Adrenal gland (tissue), 12 donors: ENCODE results near the gene ETV3. TPM values are rescaled to one million over a fixed set of nuclear protein-coding genes. Genes with fewer than 3 reads are reported as not detected.

Experiments
- DNase-seq, 7 donors: peaks; one replicate each; pipeline ENCODE4 v3.0.0-alpha.2; 2019 to 2020
- H3K27ac ChIP-seq, 5 donors: fragments of 200-600 bp; sonication (generic) in 4 of 5; 1 replicate in 3 of 5; 2 replicates in 2 of 5; pipeline versions ENCODE4 v1.5.1 to v1.8.0; 2016 to 2020; ENCODE audit warnings: mild to moderate bottlenecking in 1 of 5
- H3K27me3 ChIP-seq: fragments of 200-600 bp; 2 replicates; pipeline ENCODE4 v1.8.0; 2021
- H3K36me3 ChIP-seq, 2 donors: fragments of 200-600 bp; replicated peaks in 1 of 2; 1 replicate in 1 of 2; 2 replicates in 1 of 2; pipeline versions ENCODE4 v1.5.1 to v1.8.0; 2018 to 2022
- H3K4me1 ChIP-seq, 2 donors: fragments of 200-600 bp; replicated peaks in 1 of 2; 1 replicate in 1 of 2; 2 replicates in 1 of 2; pipeline versions ENCODE4 v1.5.1 to v1.8.0; 2018 to 2021
- H3K4me3 ChIP-seq, 4 donors: fragments of 200-600 bp; sonication (generic) in 3 of 4; one replicate each; pipeline ENCODE4 v1.5.1; 2016 to 2018
- H3K9me3 ChIP-seq, 3 donors: fragments of 200-600 bp; sonication (generic) in 1 of 3; replicated peaks in 1 of 3; 1 replicate in 2 of 3; 2 replicates in 1 of 3; pipeline versions ENCODE4 v1.5.1 to v1.8.0; 2016 to 2021
- POLR2A ChIP-seq, 2 donors: fragments of 450-650 bp; IDR thresholded peaks; one replicate each; pipeline ENCODE4 v1.6.1; 2017; ENCODE audit warnings: antibody characterized with exemption in 2 of 2, mild to moderate bottlenecking in 2 of 2, moderate library complexity in 1 of 2
- WGBS, 4 donors: extraction: QIAGEN DNeasy Blood & Tissue Kit in 2 of 4; methylation state at CpG; one replicate each; pipeline versions ENCODE4 v1.1.5 to v1.1.7; 2013 to 2017; 5-methylcytosine and 5-hydroxymethylcytosine counted together
- intact Hi-C, 2 donors: fragments of 100-400 bp; cut with DNase I; formaldehyde crosslinking; loops; one replicate each; pipeline versions ENCODE4 v1.14.1 to v1.15.0; 2022 to 2023
- polyA plus RNA-seq, 3 donors: library from polyadenylated mRNA; stranded (reverse); fragments of 200-250 nt in 2 of 3; fragments of 350-450 nt in 1 of 3; fragmentation: Illumina TruSeq in 1 of 3; extraction: RNeasy Lipid Tissue Mini Kit (QIAGEN cat#74804) in 1 of 3; gene quantifications; one replicate each; pipeline ENCODE4 v1.2.3, GENCODE V29; 2013 to 2014
- total RNA-seq, 9 donors: library from RNA; depleted of rRNA in 4 of 9; stranded (reverse); fragments of >200 nt in 4 of 9; fragments of 120-200 nt in 1 of 9; fragmentation: NEBNext Ultra II Directional in 1 of 9; extraction: Animal tissue kit (Norgen Biotek cat#: 25700) in 1 of 9; gene quantifications; one replicate each; pipeline versions ENCODE4 v1.1.0 to v1.2.4, GENCODE V29; 2013 to 2023
- TF ChIP-seq, protein P1 (sequence below), 6 experiments: fragments of 450-650 bp in 4 of 6; fragments of 200-600 bp in 2 of 6; sonication (generic) in 1 of 6; IDR thresholded peaks; 1 replicate in 5 of 6; 2 replicates in 1 of 6; pipeline versions ENCODE4 v1.5.1 to v1.8.0; 2016 to 2021; ENCODE audit warnings: antibody characterized with exemption in 6 of 6, mild to moderate bottlenecking in 2 of 6, moderate library complexity in 1 of 6
- donor health status: healthy with polysubstance abuse.
- donor health status: Bipolar disorder and iron deficiency.
- donor health status: DM: yes; HTN: yes; CAD: no.
- donor health status: DM: no; HTN: no; CAD: no.
- donor health status: DM: no; HTN: no; CAD: no.
- donor health status: DM: yes; HTN: yes; CAD: no.

ETV3 gene
- total and polyA plus RNA-seq, 12 donors: 3.3 to 18.7 (median 11.1) TPM

GRCh38 chr1:157081707-157082106 is 56.5 kb downstream of the ETV3 start:
- no peaks in the 10 kb centered on the region for H3K27me3 ChIP-seq
- no peaks in the 10 kb centered on the region for H3K9me3 ChIP-seq
- no peak overlapping the region for H3K4me3 ChIP-seq
- H3K27ac ChIP-seq: no peak overlapping the region
- no peaks in the 10 kb centered on the region for H3K36me3 ChIP-seq
- no peaks in the 10 kb centered on the region for H3K4me1 ChIP-seq
- TF ChIP-seq, protein P1, sequence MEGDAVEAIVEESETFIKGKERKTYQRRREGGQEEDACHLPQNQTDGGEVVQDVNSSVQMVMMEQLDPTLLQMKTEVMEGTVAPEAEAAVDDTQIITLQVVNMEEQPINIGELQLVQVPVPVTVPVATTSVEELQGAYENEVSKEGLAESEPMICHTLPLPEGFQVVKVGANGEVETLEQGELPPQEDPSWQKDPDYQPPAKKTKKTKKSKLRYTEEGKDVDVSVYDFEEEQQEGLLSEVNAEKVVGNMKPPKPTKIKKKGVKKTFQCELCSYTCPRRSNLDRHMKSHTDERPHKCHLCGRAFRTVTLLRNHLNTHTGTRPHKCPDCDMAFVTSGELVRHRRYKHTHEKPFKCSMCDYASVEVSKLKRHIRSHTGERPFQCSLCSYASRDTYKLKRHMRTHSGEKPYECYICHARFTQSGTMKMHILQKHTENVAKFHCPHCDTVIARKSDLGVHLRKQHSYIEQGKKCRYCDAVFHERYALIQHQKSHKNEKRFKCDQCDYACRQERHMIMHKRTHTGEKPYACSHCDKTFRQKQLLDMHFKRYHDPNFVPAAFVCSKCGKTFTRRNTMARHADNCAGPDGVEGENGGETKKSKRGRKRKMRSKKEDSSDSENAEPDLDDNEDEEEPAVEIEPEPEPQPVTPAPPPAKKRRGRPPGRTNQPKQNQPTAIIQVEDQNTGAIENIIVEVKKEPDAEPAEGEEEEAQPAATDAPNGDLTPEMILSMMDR (IDR thresholded peaks at IDR 0.05): no peak
- no peak for DNase-seq
- intact Hi-C loops: no loop called here
- WGBS, 4 donors: 62 to 81% (median 76%) methylated on average over 5 of the region's 5 CpGs

DNA sequence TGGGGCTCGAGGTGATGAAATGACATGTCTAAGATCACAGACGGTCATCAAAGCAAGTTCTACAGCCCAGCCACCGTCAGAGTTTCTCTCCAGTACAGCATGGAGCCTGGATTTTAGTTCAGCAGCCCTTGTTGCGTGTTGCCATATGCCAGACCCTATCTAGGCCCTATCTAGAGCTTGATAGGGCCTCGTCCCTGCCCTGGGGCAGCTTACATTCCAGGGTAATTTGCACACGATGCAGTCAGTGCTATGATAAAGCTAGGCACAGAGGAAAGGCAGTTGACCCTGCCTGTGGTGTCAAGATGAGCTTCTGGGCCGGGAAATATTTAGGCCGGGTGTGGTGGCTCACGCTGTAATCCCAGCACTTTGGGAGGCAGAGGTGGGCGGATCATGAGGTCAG is 57.5 kb downstream of the ETV3 start:
- TF ChIP-seq, protein P1 (IDR thresholded peaks at IDR 0.05): no peak
- no peak for TF ChIP-seq POLR2A (IDR thresholded peaks at IDR 0.05)
- no peak overlapping the region for H3K4me3 ChIP-seq
- no peaks in the 10 kb centered on the region for H3K36me3 ChIP-seq
- WGBS, 4 donors: 72 to 90% (median 87%) methylated on average over 10 of the region's 10 CpGs
- no peak for DNase-seq
- H3K27me3 ChIP-seq: no peaks in the 10 kb centered on the region
- intact Hi-C loops: no loop called here
- no peaks in the 10 kb centered on the region for H3K9me3 ChIP-seq
- H3K4me1 ChIP-seq: no peaks in the 10 kb centered on the region
- H3K27ac ChIP-seq: no peak overlapping the region

GRCh38 chr1:157077394-157077793 is 60.8 kb downstream of the ETV3 start:
- Histone ChIP-seq H3K36me3 (no peaks in the 10 kb centered on the region), H3K4me3 (no peak overlapping the region), H3K9me3 (no peaks in the 10 kb centered on the region), H3K4me1 (peaks cover 0 to 8% of the 10 kb centered on the region in 2 donors), H3K27me3 (no peaks in the 10 kb centered on the region), H3K27ac (no peak overlapping the region)
- 94 to 100% (median 97%) methylated on average over 1 of the region's 1 CpG for WGBS, 4 donors
- intact Hi-C loops: loop anchor here in 1 of 2 donors (10.0 kb wide), 1 partner anchor 153 kb away; the partner anchor contains the start of gene LRRC71
- DNase-seq: no peak
- TF ChIP-seq, protein P1 (IDR thresholded peaks at IDR 0.05): no peak
- TF ChIP-seq POLR2A (IDR thresholded peaks at IDR 0.05): no peak

DNA sequence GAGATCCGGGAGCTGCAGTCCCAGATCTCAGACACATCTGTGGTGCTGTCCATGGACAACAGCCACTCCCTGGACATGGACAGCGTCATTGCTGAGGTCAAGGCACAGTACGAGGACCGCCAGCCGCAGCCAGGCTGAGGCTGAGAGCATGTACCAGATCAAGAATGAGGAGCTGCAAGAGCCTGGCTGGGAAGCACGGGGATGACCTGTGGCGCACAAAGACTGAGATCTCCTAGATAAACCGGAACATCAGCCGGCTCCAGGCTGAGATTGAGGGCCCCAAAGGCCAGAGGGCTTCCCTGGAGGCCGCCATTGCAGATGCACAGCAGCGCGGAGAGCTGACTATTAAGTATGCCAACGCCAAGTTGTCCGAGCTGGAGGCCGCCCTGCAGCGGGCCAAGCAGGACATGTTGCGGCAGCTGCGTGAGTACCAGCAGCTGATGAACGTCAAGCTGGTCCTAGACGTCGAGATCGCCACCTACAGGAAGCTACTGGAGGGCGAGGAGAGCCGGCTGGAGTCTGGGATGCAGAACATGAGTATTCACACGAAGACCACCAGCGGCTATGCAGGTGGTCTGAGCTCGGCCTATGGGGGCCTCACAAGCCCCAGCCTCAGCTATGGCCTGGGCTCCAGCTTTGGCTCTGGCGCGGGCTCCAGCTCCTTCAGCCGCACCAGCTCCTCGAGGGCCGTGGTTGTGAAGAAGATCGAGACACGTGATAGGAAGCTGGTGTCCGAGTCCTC is 64.1 kb downstream of the ETV3 start:
- peak; percentile 77 to 92 (median 84) for DNase-seq
- intact Hi-C loops: loop anchor here in 1 of 2 donors (10.0 kb wide), 1 partner anchor 149 kb away; the partner anchor contains the start of gene LRRC71
- Histone ChIP-seq H3K4me1 (peaks cover 0 to 8% of the 10 kb centered on the region in 2 donors), H3K9me3 (no peaks in the 10 kb centered on the region), H3K27ac (no peak overlapping the region), H3K36me3 (no peaks in the 10 kb centered on the region), H3K4me3 (peak overlapping the region in 1 of 4 donors; percentile 18), H3K27me3 (no peaks in the 10 kb centered on the region)
- 25 to 28% (median 27%) methylated on average over 19 to 35 of the region's 35 CpGs for whole genome bisulfite sequencing, 4 donors
- TF ChIP-seq, protein P1 (IDR thresholded peaks at IDR 0.05): peak; percentile 59 to 83 (median 66)
- no peak for TF ChIP-seq POLR2A (IDR thresholded peaks at IDR 0.05)

Other genes starting within 250 kb of the ETV3 start
- 10 to 100 TPM in 5 of 9 donors, 1 to 10 TPM in 4; 4.5 to 31.1 (median 11.0) TPM for gene PEAR1, start 244.7 kb downstream of the ETV3 start, total RNA-seq
- 10 to 100 TPM in 1 of 3 donors, 1 to 10 TPM in 2; 4.2 to 15.1 (median 6.2) TPM for gene PEAR1, start 244.7 kb downstream of the ETV3 start, polyA plus RNA-seq
- under 1 TPM in 5 of 9 donors, not detected in 4; 0.11 to 0.39 (median 0.26) TPM for gene LRRC71, start 217.8 kb downstream of the ETV3 start, total RNA-seq
- gene LRRC71, start 217.8 kb downstream of the ETV3 start, polyA plus RNA-seq: 1 to 10 TPM in 2 of 3 donors, under 1 TPM in 1; 0.20 to 4.6 (median 1.2) TPM
- gene ARHGEF11, start 92.7 kb downstream of the ETV3 start, total RNA-seq: 10 to 100 TPM; 19.3 to 69.2 (median 44.3) TPM
- gene ARHGEF11, start 92.7 kb downstream of the ETV3 start, polyA plus RNA-seq: 10 to 100 TPM; 14.2 to 33.6 (median 20.7) TPM
- not detected for gene ETV3L, start 38.6 kb downstream of the ETV3 start, total RNA-seq
- not detected for gene ETV3L, start 38.6 kb downstream of the ETV3 start, polyA plus RNA-seq